Pons (tissue), 1 donor: Measurements from ENCODE around the gene LRRC75B.
A peak's percentile ranks its signal among the peaks of the same experiment; 100 is the strongest.
"Not testable (repeated sequence)": the region's sequence is repeated elsewhere in the genome, so short reads cannot be mapped to it uniquely, and the experiment has no call there.

Experiments used
- DNase-seq: peaks from one replicate; pipeline ENCODE4 v3.0.0-alpha.2; 2016; ENCODE audit warnings: low spot score

Gene LRRC75B

GRCh38 chr22:24592851-24593558 lies at the start of gene LRRC75B:
TSS of gene LRRC75B (minus strand) at chr22:24593073. CDS start at chr22:24593039, 34 bp downstream.
- peak; percentile 66 for DNase-seq

- not testable (repeated sequence) for DNase-seq
These were observed 49.4 kb upstream of the LRRC75B start for GRCh38 chr22:24642307-24642706.

- not testable (repeated sequence) for DNase-seq
These were observed 43.6 kb upstream of the LRRC75B start for GRCh38 chr22:24636513-24636912.

GRCh38 chr22:24634776-24635389 lies 42.0 kb upstream of the LRRC75B start:
- DNase-seq, result not testable (repeated sequence)

GRCh38 chr22:24633231-24634023 lies 40.6 kb upstream of the LRRC75B start:
- DNase-seq, result not testable (repeated sequence)

GRCh38 chr22:24632642-24633041 lies 39.8 kb upstream of the LRRC75B start:
- DNase-seq, result not testable (repeated sequence)

GRCh38 chr22:24631430-24632122 lies 38.7 kb upstream of the LRRC75B start:
- DNase-seq, result not testable (repeated sequence)

GRCh38 chr22:24630812-24631427 lies 38.0 kb upstream of the LRRC75B start:
- not testable (repeated sequence) for DNase-seq

- not testable (repeated sequence) for DNase-seq
These were observed 36.2 kb upstream of the LRRC75B start for GRCh38 chr22:24629069-24629468.

GRCh38 chr22:24627911-24628310 lies 35.0 kb upstream of the LRRC75B start:
- DNase-seq, result not testable (repeated sequence)

GRCh38 chr22:24622596-24622995 lies 29.7 kb upstream of the LRRC75B start:
- not testable (repeated sequence) for DNase-seq

GRCh38 chr22:24621244-24621643 lies 28.4 kb upstream of the LRRC75B start:
- DNase-seq, result not testable (repeated sequence)

GRCh38 chr22:24614794-24615193 lies 21.9 kb upstream of the LRRC75B start:
- DNase-seq, result not testable (repeated sequence)

- not testable (repeated sequence) for DNase-seq
These were observed 17.0 kb upstream of the LRRC75B start for GRCh38 chr22:24609888-24610287.

- DNase-seq, result not testable (repeated sequence)
These were observed 15.5 kb upstream of the LRRC75B start for GRCh38 chr22:24608327-24608726.

- DNase-seq, result not testable (repeated sequence)
These were observed 14.6 kb upstream of the LRRC75B start for GRCh38 chr22:24607429-24607983.

- not testable (repeated sequence) for DNase-seq
These were observed 13.5 kb upstream of the LRRC75B start for GRCh38 chr22:24606340-24606739.

- not testable (repeated sequence) for DNase-seq
These were observed 11.1 kb upstream of the LRRC75B start for GRCh38 chr22:24603770-24604629.

GRCh38 chr22:24602847-24603769 lies 10.2 kb upstream of the LRRC75B start, which contains the start of gene GGT1:
TSS of gene GGT1 (plus strand) at chr22:24603193. CDS start at chr22:24611082, 7,889 bp downstream.
- not testable (repeated sequence) for DNase-seq
